IPS-NIHi7 (cell line): ENCODE measurements around the gene PRIM2.
"Not testable (repeated sequence)": the region's sequence is repeated elsewhere in the genome, so short reads cannot be mapped to it uniquely, and the experiment has no call there.

Experiments
- DNase-seq: peaks from one replicate; pipeline ENCODE4 v3.0.0; 2012; ENCODE audit warnings: mixed read lengths; ENCODE audit errors: extremely low spot score

PRIM2 gene

DNA sequence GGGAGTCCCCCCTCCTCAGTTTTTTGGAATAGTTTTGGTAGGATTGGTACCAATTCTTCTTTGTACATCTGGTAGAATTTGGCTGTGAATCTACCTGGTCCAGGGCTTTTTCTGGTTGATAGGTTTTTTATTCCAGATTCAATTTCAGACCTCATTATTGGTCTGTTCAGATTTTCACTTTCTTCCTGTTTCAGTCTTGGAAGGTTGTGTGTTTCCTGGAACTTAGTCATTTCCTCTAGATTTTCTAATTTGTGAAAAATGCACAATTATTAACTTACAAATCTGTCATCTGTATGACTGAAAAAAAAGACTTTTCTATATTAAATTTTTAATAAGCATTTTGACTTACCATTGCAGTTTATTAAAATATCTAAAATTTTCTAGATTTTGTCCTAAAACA, 287.9 kb downstream of the PRIM2 start:
- not testable (repeated sequence) for DNase-seq

- DNase-seq: not testable (repeated sequence)
Observed at GRCh38 chr6:57606331-57606730, 288.9 kb downstream of the PRIM2 start.

GRCh38 chr6:57610612-57611011, 293.2 kb downstream of the PRIM2 start:
- not testable (repeated sequence) for DNase-seq

DNA sequence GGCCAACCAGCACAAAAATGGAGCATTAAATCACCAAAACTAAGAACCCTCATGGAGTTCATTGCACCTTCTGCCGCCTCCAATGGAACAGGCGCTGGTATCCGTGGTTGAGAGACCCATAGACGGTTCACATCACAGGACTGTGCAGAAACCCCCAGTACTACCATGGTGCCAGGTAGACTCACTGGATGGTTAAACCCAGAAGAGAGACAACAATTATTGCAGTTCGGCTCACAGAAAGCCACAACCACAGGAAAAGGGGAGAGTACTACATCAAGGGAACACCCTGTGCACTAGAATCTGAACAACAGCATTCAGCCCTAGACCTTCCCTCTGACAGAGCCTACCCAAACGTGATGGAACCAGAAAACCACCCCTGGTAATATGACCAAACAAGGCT, 301.5 kb downstream of the PRIM2 start:
- not testable (repeated sequence) for DNase-seq

- not testable (repeated sequence) for DNase-seq
Observed at GRCh38 chr6:57631773-57632172, 314.3 kb downstream of the PRIM2 start.

- not testable (repeated sequence) for DNase-seq
Observed at GRCh38 chr6:57658526-57658925, 341.1 kb downstream of the PRIM2 start.

- DNase-seq: not testable (repeated sequence)
Observed at GRCh38 chr6:57659794-57660193, 342.4 kb downstream of the PRIM2 start.

- DNase-seq: not testable (repeated sequence)
Observed at GRCh38 chr6:57660940-57661339, 343.5 kb downstream of the PRIM2 start.

DNA sequence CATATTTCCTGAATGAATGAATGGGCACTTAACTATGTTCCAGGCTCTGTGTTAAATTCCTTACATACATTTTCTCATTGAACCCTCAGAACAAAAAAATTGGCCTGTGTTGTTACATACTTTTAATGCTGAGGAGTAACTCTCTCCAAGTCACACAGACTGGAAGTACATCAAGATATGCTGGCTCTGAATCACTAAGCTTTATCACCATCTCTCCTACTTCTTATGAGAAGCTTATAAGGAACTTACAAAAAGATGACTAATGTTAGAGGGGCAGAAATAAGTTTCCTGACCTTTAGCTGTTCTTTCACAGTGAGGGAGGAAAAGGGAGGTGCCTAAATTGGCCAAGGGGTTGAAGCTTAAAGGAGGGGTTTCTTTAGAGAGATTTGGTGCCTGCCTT, 350.7 kb downstream of the PRIM2 start:
- not testable (repeated sequence) for DNase-seq

- not testable (repeated sequence) for DNase-seq
Observed at GRCh38 chr6:57671237-57671636, 353.8 kb downstream of the PRIM2 start.

GRCh38 chr6:57671937-57672627, 354.7 kb downstream of the PRIM2 start:
- DNase-seq: peak; percentile 16

DNA sequence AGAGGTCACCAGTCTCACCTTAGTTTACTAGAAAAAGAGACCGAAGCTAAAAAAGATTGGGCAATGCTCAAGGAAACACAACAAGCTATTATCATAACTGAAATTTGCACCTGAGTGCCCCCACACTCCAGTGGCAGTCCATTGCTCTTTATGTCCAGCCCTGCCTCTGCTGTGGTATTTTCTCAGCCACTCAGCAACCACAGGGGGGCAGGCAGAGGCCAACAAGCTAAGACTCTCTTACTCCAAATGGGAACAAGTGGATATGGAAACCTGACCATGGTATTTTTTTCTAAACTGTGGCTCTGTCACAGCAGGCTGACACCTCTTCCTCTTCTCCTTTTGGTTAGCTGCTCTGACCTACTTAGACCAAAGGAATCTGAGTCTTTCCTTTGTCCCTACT, 355.9 kb downstream of the PRIM2 start:
- peak; percentile 15 for DNase-seq

GRCh38 chr6:57675386-57675785, 358.0 kb downstream of the PRIM2 start:
- DNase-seq: not testable (repeated sequence)

DNA sequence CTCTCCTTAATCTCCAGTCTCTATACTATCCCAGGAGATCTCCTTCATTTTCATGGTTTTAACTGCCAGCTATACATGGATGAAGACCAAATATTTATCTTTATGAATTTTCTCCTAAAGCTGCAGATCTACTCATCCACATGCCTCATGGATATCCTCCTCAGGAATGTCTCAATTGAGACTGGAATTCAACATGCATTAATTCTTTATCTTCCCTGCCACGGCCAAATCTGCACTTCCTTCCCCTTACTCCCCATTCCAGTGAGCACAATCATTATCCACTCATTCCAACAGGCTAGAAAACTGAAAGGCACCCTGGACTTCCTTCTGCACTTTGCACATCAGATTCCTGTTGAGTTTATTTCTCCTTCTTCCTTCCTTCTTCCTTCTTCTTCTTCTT, 379.0 kb downstream of the PRIM2 start:
- DNase-seq: not testable (repeated sequence)
